ENCODE data around the gene POGLUT2.

DNA sequence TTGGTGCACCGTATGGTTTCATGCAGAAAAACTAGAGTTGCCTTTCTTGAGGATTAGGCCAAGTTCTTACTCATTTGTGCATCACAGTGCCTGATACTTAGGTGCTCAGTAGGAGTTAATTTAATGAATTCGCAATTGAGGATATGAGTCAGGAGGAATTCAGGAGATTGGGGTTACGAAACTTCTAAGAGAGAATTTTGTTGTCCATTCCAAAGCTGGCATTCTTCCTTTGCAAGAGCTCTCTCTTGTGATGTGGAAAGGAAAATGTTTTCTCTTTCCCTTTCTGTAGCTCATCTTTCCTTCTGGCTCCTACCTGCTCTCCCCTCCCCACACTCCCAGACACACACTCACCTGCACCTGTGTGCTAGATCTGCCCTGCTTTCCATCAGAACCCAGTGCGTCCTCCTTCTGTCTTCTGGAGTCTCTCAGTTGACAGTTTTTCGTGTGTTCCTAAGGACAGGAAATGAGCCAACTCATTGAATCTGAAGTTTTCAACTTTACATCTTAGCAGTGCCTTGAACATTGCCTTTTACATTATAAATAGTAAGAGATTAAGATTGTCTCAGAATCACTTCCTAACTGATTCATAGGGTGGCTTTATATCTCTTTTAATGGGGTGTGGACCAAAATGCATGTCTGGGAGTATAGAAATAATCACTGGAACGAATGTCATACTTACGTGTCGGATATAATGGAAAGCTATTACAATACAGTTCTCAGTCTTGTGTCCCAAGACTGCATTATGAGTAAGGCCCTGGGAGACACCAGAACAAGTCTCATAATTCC lies 27.3 kb upstream of the POGLUT2 start:
- TF ChIP-seq, protein P1, sequence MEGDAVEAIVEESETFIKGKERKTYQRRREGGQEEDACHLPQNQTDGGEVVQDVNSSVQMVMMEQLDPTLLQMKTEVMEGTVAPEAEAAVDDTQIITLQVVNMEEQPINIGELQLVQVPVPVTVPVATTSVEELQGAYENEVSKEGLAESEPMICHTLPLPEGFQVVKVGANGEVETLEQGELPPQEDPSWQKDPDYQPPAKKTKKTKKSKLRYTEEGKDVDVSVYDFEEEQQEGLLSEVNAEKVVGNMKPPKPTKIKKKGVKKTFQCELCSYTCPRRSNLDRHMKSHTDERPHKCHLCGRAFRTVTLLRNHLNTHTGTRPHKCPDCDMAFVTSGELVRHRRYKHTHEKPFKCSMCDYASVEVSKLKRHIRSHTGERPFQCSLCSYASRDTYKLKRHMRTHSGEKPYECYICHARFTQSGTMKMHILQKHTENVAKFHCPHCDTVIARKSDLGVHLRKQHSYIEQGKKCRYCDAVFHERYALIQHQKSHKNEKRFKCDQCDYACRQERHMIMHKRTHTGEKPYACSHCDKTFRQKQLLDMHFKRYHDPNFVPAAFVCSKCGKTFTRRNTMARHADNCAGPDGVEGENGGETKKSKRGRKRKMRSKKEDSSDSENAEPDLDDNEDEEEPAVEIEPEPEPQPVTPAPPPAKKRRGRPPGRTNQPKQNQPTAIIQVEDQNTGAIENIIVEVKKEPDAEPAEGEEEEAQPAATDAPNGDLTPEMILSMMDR (IDR thresholded peaks at IDR 0.05; ENCODE audit: insufficient read depth, low read length) = no peak
- TF ChIP-seq GABPA (IDR thresholded peaks at IDR 0.05; ENCODE audit: low read depth) (no peak), POLR2AphosphoS5 (IDR thresholded peaks at IDR 0.05; ENCODE audit: low read depth) (no peak), SPI1 (IDR thresholded peaks at IDR 0.05; ENCODE audit: borderline replicate concordance, low read depth) (no peak)
- TF ChIP-seq, protein P2, sequence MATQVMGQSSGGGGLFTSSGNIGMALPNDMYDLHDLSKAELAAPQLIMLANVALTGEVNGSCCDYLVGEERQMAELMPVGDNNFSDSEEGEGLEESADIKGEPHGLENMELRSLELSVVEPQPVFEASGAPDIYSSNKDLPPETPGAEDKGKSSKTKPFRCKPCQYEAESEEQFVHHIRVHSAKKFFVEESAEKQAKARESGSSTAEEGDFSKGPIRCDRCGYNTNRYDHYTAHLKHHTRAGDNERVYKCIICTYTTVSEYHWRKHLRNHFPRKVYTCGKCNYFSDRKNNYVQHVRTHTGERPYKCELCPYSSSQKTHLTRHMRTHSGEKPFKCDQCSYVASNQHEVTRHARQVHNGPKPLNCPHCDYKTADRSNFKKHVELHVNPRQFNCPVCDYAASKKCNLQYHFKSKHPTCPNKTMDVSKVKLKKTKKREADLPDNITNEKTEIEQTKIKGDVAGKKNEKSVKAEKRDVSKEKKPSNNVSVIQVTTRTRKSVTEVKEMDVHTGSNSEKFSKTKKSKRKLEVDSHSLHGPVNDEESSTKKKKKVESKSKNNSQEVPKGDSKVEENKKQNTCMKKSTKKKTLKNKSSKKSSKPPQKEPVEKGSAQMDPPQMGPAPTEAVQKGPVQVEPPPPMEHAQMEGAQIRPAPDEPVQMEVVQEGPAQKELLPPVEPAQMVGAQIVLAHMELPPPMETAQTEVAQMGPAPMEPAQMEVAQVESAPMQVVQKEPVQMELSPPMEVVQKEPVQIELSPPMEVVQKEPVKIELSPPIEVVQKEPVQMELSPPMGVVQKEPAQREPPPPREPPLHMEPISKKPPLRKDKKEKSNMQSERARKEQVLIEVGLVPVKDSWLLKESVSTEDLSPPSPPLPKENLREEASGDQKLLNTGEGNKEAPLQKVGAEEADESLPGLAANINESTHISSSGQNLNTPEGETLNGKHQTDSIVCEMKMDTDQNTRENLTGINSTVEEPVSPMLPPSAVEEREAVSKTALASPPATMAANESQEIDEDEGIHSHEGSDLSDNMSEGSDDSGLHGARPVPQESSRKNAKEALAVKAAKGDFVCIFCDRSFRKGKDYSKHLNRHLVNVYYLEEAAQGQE (IDR thresholded peaks at IDR 0.05; ENCODE audit: insufficient replicate concordance, low read depth) = no peak
